Common myeloid progenitor, CD34-positive (primary cell): ENCODE measurements around the gene ELL.

Experiments used
- CTCF ChIA-PET: fragments of 350-600 bp; sonication (Branson Sonifier 250); formaldehyde crosslinking; loops from one replicate; lab custom pipeline; 2021; ENCODE audit warnings: antibody characterized with exemption; lab: Charles Lee
- POLR2A ChIA-PET: fragments of 350-600 bp; sonication (Branson Sonifier 250); formaldehyde crosslinking; loops from one replicate; lab custom pipeline; 2021; ENCODE audit warnings: antibody characterized with exemption; lab: Charles Lee
- DNase-seq, 3 donors: peaks; one replicate each; pipeline versions ENCODE4 v3.0.0 to v3.0.0-alpha.2; 2013
- H3K27ac ChIP-seq, 2 experiments: 1 replicate in 1 of 2; 2 replicates in 1 of 2; pipeline ENCODE4 v1.7.0; 2013; ENCODE audit warnings: inconsistent platforms in 2 of 2, low read length in 2 of 2, mild to moderate bottlenecking in 2 of 2, low read depth in 1 of 2, moderate library complexity in 1 of 2; ENCODE audit not compliant: severe bottlenecking in 2 of 2, insufficient read depth in 1 of 2, poor library complexity in 1 of 2
- H3K27me3 ChIP-seq, 5 experiments: replicated peaks in 2 of 5; 1 replicate in 3 of 5; 2 replicates in 2 of 5; pipeline versions ENCODE4 v1.6.1 to v1.7.0; 2013; ENCODE audit warnings: low read length in 4 of 5, mild to moderate bottlenecking in 2 of 5, moderate library complexity in 2 of 5, inconsistent platforms in 1 of 5; ENCODE audit not compliant: insufficient read depth in 5 of 5, control insufficient read depth in 4 of 5
- H3K36me3 ChIP-seq, 4 experiments: 1 replicate in 2 of 4; 2 replicates in 2 of 4; pipeline versions ENCODE4 v1.6.1 to v1.7.0; 2013; ENCODE audit warnings: low read length in 3 of 4, control low read depth in 1 of 4, mild to moderate bottlenecking in 1 of 4; ENCODE audit not compliant: control insufficient read depth in 4 of 4, insufficient read depth in 4 of 4
- H3K4me1 ChIP-seq, 4 experiments: 1 replicate in 3 of 4; 2 replicates in 1 of 4; pipeline versions ENCODE4 v1.6.1 to v1.7.1; 2013; ENCODE audit warnings: low read length in 3 of 4, mild to moderate bottlenecking in 3 of 4, control low read depth in 1 of 4, inconsistent platforms in 1 of 4, moderate library complexity in 1 of 4; ENCODE audit not compliant: control insufficient read depth in 4 of 4, insufficient read depth in 4 of 4; ENCODE audit errors: control extremely low read depth in 1 of 4
- H3K4me3 ChIP-seq, 7 experiments: 1 replicate in 4 of 7; 2 replicates in 3 of 7; pipeline versions ENCODE4 v1.5.1 to v1.7.0; 2013; ENCODE audit warnings: mild to moderate bottlenecking in 7 of 7, low read length in 6 of 7, moderate library complexity in 6 of 7, inconsistent platforms in 2 of 7, low read depth in 2 of 7, control low read depth in 1 of 7; ENCODE audit not compliant: insufficient read depth in 4 of 7, control insufficient read depth in 1 of 7; ENCODE audit errors: extremely low read depth in 1 of 7
- H3K9me3 ChIP-seq, 5 experiments: 1 replicate in 4 of 5; 2 replicates in 1 of 5; pipeline versions ENCODE4 v1.6.1 to v1.7.1; 2013; ENCODE audit warnings: low read length in 4 of 5, mild to moderate bottlenecking in 2 of 5, inconsistent platforms in 1 of 5, low read depth in 1 of 5, moderate library complexity in 1 of 5; ENCODE audit not compliant: control insufficient read depth in 4 of 5, insufficient read depth in 2 of 5; ENCODE audit errors: control extremely low read depth in 1 of 5
- WGBS: methylation state at CpG from one replicate; pipeline ENCODE4 v1.1.5; 2013; ENCODE audit not compliant: insufficient coverage; 5-methylcytosine and 5-hydroxymethylcytosine counted together

Gene ELL

DNA sequence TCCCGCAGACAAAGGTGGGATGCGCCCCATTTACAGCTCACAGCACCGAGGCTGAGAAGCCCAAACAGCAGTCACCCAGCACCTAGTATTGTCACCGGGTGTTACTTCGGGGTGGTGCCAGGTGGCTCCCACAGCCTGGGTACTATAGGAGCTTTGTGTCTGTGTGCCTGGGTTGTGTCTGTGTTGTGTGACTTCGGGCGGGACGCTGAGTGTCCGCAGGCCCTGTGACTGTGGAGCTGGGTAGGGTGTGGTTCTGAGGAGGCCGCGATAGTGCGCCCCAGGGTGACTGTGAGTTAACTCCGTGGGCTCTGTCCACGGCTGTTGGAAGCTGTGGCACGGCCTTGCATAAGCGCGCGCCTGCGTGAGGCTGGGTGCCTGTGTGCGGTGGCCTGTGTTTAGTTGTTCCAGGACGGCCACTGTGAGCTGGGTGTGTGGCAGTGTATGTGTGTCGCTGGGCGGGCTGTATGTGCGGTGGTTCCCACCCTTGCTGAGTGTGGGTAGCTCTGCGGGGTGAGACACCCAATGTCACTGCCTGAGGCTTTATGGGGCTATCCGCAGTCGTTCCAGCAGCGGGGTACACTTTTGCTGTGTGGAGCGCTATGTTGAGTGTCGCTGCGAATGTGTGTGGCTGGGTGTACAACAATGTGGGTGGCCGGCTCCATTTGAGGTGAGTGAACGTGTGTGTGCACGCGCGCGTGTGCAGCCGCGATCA, 103.2 kb downstream of the ELL start:
- ChIA-PET POLR2A (interaction anchor here (0.6 to 2.9 kb wide), 5 partner anchors 10 to 138 kb away, joined by 3 to 16 read pairs (median 4); partner anchors contain the start of gene JUND), CTCF (interaction anchor here (0.6 to 3.4 kb wide), 13 partner anchors 10 to 924 kb away, joined by 3 to 11 read pairs (median 4); partner anchors contain the start of genes GDF15 and JUND)
- Histone ChIP-seq H3K27me3 (no peaks in the 10 kb centered on the region), H3K36me3 (peaks cover 0 to 12% (median under 1%) of the 10 kb centered on the region in 4 experiments), H3K9me3 (no peaks in the 10 kb centered on the region), H3K27ac (peak overlapping the region in 1 of 2 experiments; percentile 56), H3K4me3 (peak overlapping the region in 5 of 7 experiments; percentile 19 to 77 (median 70)), H3K4me1 (peaks cover 3 to 82% (median 78%) of the 10 kb centered on the region in 4 experiments)
- peak in 2 of 3 donors; percentile 72 to 83 for DNase-seq
- WGBS, result 14% methylated on average over 29 of the region's 39 CpGs

DNA sequence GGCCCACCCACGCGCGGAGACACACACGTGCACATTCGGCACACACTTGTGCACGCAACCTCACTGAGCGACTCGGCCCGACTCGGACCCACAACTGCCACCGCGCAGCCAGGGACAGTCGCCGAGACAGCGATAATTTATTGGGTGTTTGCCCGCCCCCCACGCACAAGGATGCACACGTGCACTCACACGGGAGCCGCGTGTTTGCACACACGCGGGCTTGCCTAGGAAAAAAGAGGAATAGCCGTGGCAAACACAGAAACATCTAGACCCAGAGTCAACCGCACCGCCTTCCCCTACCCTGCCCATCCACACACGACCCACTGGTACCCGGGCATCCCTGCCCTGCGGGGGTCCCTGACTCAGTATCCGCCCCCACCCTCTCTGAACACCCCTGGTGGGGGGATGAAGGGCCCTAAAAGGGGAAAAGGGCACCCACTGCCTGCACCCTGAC, 103.8 kb downstream of the ELL start:
- no peaks in the 10 kb centered on the region for H3K27me3 ChIP-seq
- H3K36me3 ChIP-seq, result peaks cover 0 to 10% (median under 1%) of the 10 kb centered on the region in 4 experiments
- CTCF ChIA-PET, result interaction anchor here (0.9 to 3.4 kb wide), 10 partner anchors 10 to 137 kb away, joined by 3 to 11 read pairs (median 8); partner anchors contain the start of gene JUND
- POLR2A ChIA-PET, result interaction anchor here (0.9 to 2.9 kb wide), 6 partner anchors 10 to 137 kb away, joined by 3 to 16 read pairs (median 4); partner anchors contain the start of gene JUND
- H3K27ac ChIP-seq, result peak overlapping the region in 1 of 2 experiments; percentile 56
- peaks cover 3 to 85% (median 78%) of the 10 kb centered on the region in 4 experiments for H3K4me1 ChIP-seq
- H3K4me3 ChIP-seq, result peak overlapping the region in 3 of 7 experiments; percentile 5 to 70 (median 69)
- 0% methylated on average over 18 of the region's 30 CpGs for WGBS
- no peaks in the 10 kb centered on the region for H3K9me3 ChIP-seq
- peak in 1 of 3 donors; percentile 52 for DNase-seq

DNA sequence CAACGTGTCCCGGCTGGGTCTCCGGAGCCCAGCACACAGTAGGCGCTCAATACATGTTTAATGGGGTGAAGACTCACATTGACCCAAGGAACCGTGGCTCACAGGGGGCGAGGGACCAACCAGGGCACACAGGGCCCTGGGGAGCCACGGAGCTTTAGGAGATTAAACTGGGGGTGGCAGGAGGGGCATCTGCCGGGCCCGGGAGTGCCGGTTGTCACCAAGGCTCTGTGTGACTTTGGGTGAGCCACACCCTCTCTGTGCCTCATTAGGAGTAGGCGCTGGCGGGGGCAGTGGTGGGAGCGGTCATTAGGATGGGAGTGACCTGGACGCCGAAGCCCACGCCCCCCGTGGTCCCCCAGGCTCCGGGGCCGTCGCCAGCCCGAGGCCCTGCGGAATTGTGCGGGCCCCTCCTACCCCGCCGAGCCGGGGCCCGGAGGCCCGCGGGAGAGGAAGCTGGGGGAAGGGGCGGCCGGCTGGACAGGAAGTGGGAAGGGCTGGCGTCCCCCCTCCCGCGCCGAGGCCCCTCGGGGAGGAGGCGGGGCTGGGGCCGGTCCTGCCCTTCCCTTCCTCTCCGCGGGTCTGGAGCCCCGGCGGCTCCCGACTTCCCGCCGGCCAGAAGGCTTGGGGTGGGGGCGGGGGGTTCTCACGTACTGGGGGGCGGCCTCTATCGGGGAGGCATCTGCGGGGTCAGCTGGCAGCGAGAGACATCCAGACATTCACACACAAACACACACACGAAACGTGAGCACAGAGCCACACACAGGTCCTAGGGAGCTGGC, 104.4 kb downstream of the ELL start:
- H3K27me3 ChIP-seq, result no peaks in the 10 kb centered on the region
- 0% methylated on average over 25 of the region's 53 CpGs for WGBS
- peak in 2 of 3 donors; percentile 51 to 76 for DNase-seq
- H3K4me3 ChIP-seq, result peak overlapping the region in 5 of 7 experiments; percentile 28 to 70 (median 52)
- peak overlapping the region in 1 of 2 experiments; percentile 94 for H3K27ac ChIP-seq
- H3K9me3 ChIP-seq, result no peaks in the 10 kb centered on the region
- H3K36me3 ChIP-seq, result peaks cover 0 to 4% (median 0%) of the 10 kb centered on the region in 4 experiments
- H3K4me1 ChIP-seq, result peaks cover 3 to 85% (median 74%) of the 10 kb centered on the region in 4 experiments
- ChIA-PET CTCF (interaction anchor here (0.8 to 3.4 kb wide), 6 partner anchors 16 to 76 kb away, joined by 3 to 11 read pairs (median 8); no protein-coding TSS in a partner anchor), POLR2A (interaction anchor here (0.8 to 2.9 kb wide), 9 partner anchors 11 to 136 kb away, joined by 3 to 16 read pairs (median 3); partner anchors contain the start of gene JUND)

DNA sequence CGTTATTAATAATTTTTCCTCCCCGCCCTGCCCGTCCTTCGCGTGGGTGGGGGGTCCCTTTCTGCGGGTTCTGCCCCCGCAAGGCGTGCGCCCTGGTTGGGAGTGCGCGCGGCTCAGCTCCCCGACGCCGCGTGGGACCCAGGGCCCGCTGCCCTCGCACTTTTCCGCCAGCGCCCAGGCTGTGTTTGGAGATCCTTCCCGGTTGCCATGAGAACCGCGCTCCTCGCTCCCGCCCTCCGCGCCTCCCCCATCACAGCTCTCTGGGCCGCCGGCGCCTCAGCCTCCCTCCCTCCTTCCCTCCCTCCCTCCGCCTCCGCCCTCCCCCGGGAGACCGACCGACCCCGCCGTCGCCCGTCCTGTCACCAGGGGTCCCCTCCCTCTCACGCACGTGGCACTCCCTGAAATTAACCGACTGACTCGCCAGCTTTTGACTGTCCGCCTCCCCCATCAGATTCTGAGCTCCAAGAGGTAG, 105.1 kb downstream of the ELL start:
- ChIA-PET CTCF (interaction anchor here (0.8 to 3.4 kb wide), 7 partner anchors 12 to 75 kb away, joined by 3 to 11 read pairs (median 7); no protein-coding TSS in a partner anchor), POLR2A (interaction anchor here (0.8 to 2.9 kb wide), 8 partner anchors 11 to 136 kb away, joined by 3 to 16 read pairs (median 3); partner anchors contain the start of gene JUND)
- under 1% methylated on average over 40 of the region's 44 CpGs for WGBS
- H3K4me1 ChIP-seq, result peaks cover 3 to 79% (median 71%) of the 10 kb centered on the region in 4 experiments
- no peaks in the 10 kb centered on the region for H3K9me3 ChIP-seq
- no peaks in the 10 kb centered on the region for H3K27me3 ChIP-seq
- peak overlapping the region; percentile 79 to 94 for H3K27ac ChIP-seq
- peak overlapping the region in 5 of 7 experiments; percentile 28 to 69 (median 52) for H3K4me3 ChIP-seq
- DNase-seq, result peak; percentile 91 to 97 (median 95)
- no peaks in the 10 kb centered on the region for H3K36me3 ChIP-seq

DNA sequence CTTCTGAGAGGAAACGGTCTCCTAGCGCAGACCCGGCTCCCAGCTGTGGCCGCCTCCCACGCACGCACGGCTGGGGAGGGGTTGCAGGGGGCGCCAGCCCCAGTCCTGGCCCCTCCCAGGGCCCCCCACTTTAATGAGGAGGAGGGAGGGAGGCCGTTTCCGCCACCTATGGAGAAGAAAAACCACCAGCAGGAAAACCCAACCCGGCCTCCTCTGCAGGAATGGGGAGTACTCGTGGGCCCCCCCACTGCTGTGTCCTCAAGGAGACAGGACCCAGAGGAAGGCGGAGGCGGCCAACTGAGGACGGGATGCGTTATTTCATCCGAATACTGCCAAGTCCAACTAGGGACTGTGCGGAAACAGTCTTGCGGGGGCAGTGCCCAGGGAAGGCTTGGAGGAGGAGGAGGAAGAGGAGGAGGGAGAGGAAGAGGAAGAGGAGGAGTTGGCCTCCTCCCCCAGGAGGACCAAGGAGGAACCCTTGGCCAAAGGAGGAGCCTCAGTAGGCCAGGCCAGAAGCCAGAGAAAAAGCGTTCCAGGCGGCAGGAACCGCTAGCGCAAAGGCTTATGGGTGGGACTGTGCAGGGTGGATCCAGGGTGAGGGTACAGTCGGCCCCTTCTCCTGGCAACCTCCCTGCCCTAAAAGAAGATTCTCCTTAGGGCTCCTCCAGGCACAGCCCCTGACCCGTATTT, 106.5 kb downstream of the ELL start:
- H3K4me1 ChIP-seq, result peaks cover 3 to 64% (median 60%) of the 10 kb centered on the region in 4 experiments
- H3K27ac ChIP-seq, result peak overlapping the region; percentile 46 to 94
- POLR2A ChIA-PET, result interaction anchor here (0.5 to 1.2 kb wide), 3 partner anchors 98 to 249 kb away, joined by 3 to 5 read pairs (median 3); no protein-coding TSS in a partner anchor
- H3K36me3 ChIP-seq, result no peaks in the 10 kb centered on the region
- no peaks in the 10 kb centered on the region for H3K9me3 ChIP-seq
- H3K4me3 ChIP-seq, result peak overlapping the region in 5 of 7 experiments; percentile 29 to 60 (median 54)
- no peaks in the 10 kb centered on the region for H3K27me3 ChIP-seq
- 3% methylated on average over 24 of the region's 25 CpGs for WGBS
- CTCF ChIA-PET, result interaction anchor here (0.6 to 6.9 kb wide), 15 partner anchors 9 to 535 kb away, joined by 3 to 133 read pairs (median 4); partner anchors contain the start of genes GDF15 and LRRC25
- DNase-seq, result peak in 2 of 3 donors; percentile 28 to 33
